Immature natural killer cell (primary cell): ENCODE measurements around the gene RHBDF1. TPM values are rescaled to one million over a fixed set of nuclear protein-coding genes. Genes with fewer than 3 reads are reported as not detected.
"Not testable (repeated sequence)": the region's sequence is repeated elsewhere in the genome, so short reads cannot be mapped to it uniquely, and the experiment has no call there.

Experiments used
- DNase-seq, 3 donors: peaks; one replicate each; pipeline ENCODE4 v3.0.0; 2022; ENCODE audit warnings: mixed read lengths in 1 of 3
- H3K27ac Mint-ChIP-seq, 6 donors: one replicate each; pipeline ENCODE4 v1.8.0; 2020; ENCODE audit warnings: mixed read lengths in 6 of 6, mild to moderate bottlenecking in 5 of 6, inconsistent platforms in 4 of 6, moderate library complexity in 3 of 6
- H3K27me3 Mint-ChIP-seq, 3 donors: one replicate each; pipeline ENCODE4 v1.8.0; 2020 to 2021; ENCODE audit warnings: low read depth in 3 of 3, mild to moderate bottlenecking in 3 of 3, mixed read lengths in 3 of 3, moderate library complexity in 3 of 3, inconsistent platforms in 1 of 3
- H3K36me3 Mint-ChIP-seq, 3 donors: one replicate each; pipeline ENCODE4 v1.8.0; 2020; ENCODE audit warnings: mixed read lengths in 3 of 3, inconsistent platforms in 2 of 3, mild to moderate bottlenecking in 2 of 3
- H3K4me1 Mint-ChIP-seq, 2 donors: one replicate each; pipeline ENCODE4 v1.8.0; 2020; ENCODE audit warnings: inconsistent platforms in 2 of 2, mild to moderate bottlenecking in 2 of 2, mixed read lengths in 2 of 2, moderate library complexity in 1 of 2
- H3K4me3 Mint-ChIP-seq, 5 donors: one replicate each; pipeline ENCODE4 v1.8.0; 2020; ENCODE audit warnings: mild to moderate bottlenecking in 5 of 5, mixed read lengths in 5 of 5, inconsistent platforms in 3 of 5, moderate library complexity in 3 of 5
- H3K9me3 Mint-ChIP-seq, 6 donors: one replicate each; pipeline ENCODE4 v1.8.0; 2020; ENCODE audit warnings: mild to moderate bottlenecking in 6 of 6, mixed read lengths in 6 of 6, inconsistent platforms in 4 of 6, moderate library complexity in 3 of 6
- polyA plus RNA-seq, 3 donors: library from polyadenylated mRNA; unstranded; fragments of 300-500 nt; fragmentation: Illumina TruSeq; gene quantifications; one replicate each; pipeline ENCODE4 v1.2.3, GENCODE V29; 2021

RHBDF1 gene
- polyA plus RNA-seq, 3 donors from 2014 or later: 0.24 TPM; not detected in 2

- peak overlapping the region in 1 of 6 donors; percentile 30 for H3K27ac Mint-ChIP-seq
- H3K36me3 Mint-ChIP-seq: peaks cover 0 to under 1% (median 0%) of the 10 kb centered on the region in 3 donors
- H3K4me3 Mint-ChIP-seq: peak overlapping the region; percentile 59 to 69 (median 63)
- H3K27me3 Mint-ChIP-seq: peaks cover 8 to 13% (median 11%) of the 10 kb centered on the region in 3 donors
- H3K4me1 Mint-ChIP-seq: peaks cover 26 to 37% of the 10 kb centered on the region in 2 donors
- H3K9me3 Mint-ChIP-seq: no peaks in the 10 kb centered on the region
- no peak for DNase-seq
These were observed 16.8 kb downstream of the RHBDF1 start for GRCh38 chr16:55571-56136.

GRCh38 chr16:54237-54581 lies 18.2 kb downstream of the RHBDF1 start:
- H3K4me1 Mint-ChIP-seq: peaks cover 28 to 45% of the 10 kb centered on the region in 2 donors
- peak overlapping the region; percentile 91 to 96 (median 94) for H3K4me3 Mint-ChIP-seq
- no peak for DNase-seq
- peaks cover 0 to 7% (median 0%) of the 10 kb centered on the region in 3 donors for H3K36me3 Mint-ChIP-seq
- peak overlapping the region in 2 of 6 donors; percentile 49 to 84 for H3K27ac Mint-ChIP-seq
- no peaks in the 10 kb centered on the region for H3K9me3 Mint-ChIP-seq
- H3K27me3 Mint-ChIP-seq: peaks cover 8 to 13% (median 11%) of the 10 kb centered on the region in 3 donors

DNA sequence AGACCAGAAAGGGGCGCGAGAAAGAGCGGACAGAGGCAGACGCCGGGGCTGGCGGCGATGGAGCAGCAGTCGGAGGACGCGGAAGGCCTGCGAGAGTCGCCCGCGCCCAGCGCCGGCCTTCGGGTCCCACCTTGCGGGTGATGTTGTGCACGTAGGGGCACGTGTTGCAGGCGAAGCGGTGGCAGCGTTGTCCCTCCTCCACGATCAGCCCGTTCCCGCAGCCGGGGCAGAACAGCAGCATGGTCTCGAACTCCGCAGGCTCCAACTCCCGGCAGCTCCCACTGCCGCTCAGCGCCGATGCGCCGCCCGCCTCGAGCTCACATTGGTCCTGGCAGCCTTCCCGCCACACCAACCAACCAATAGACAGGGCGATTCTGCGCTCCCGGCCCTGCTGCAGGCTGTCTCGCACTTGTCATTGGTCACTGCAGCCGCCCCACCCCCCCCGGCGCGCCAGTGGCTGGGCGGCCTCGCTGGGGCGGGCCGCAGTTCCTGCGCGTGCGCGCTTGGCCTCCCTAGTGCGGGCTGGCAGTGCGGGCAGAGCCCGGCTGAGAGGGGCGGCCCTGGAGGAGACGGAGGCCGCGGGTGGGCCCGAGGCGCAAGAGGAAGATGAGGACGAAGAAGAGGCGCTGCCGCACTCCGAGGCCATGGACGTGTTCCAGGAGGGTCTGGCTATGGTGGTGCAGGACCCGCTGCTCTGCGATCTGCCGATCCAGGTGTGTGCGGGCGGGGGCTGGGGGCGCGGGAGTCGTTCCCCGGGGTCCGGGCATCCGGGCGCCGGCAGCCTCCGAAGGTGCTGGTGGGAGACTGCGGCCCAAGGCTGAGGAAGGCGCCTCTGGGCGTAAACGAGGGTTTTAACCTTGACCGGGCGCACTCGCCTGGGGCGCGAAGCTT lies 18.8 kb downstream of the RHBDF1 start, which contains the start of the genes POLR3K and SNRNP25:
TSS of gene POLR3K (minus strand) at position 263 of the 891 bp plus-strand sequence. CDS start at position 241, 22 bp downstream.
TSS of gene SNRNP25 (plus strand) at position 483 of the 891 bp plus-strand sequence. CDS start at position 672, 189 bp downstream.
- peak within 1 kb of the TSS; percentile 91 to 96 (median 94) for H3K4me3 Mint-ChIP-seq
- H3K27me3 Mint-ChIP-seq: peaks cover 8 to 13% (median 11%) of the 10 kb centered on the region in 3 donors
- peak; percentile 94 to 96 (median 95) for DNase-seq
- peaks cover 28 to 45% of the 10 kb centered on the region in 2 donors for H3K4me1 Mint-ChIP-seq
- H3K9me3 Mint-ChIP-seq: no peaks in the 10 kb centered on the region
- H3K36me3 Mint-ChIP-seq: peaks cover 0 to 7% (median 0%) of the 10 kb centered on the region in 3 donors
- peak within 1 kb of the TSS; percentile 82 to 97 (median 90) for H3K27ac Mint-ChIP-seq

DNA sequence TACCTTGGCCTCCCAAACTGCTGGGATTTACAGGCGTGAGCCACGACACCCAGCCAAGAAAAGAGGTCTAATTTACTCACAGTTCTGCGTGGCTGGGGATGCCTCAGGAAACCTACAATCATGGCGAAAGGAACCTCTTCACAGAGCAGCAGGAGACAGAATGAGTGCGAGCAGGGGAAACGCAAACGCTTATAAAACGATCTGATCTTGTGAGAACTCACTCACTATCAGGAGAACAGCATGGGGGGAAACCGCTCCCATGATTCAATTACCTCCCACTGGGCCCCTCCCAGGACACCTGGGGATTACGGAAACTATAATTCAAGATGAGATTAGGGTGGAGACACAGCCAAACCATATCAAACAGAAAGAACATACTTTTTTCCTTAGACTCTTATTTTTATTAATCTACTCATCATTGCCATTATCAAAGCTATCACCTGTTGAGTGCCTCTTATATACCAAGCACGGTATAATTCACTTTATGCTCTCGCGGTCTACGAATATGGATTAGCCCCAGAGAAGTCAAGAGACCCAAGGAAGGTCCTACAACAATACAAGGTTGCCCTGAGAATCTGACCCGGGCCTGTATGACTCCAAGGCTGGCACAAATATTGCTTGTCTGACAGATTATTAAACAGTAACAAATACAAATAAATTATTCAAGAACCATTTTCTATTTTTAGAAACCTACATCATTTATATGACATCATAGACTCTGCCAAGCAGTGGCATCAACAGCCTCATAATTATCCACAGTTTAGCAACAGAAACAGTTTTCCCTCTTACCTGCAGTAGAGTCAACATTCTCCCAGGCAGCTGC lies 21.5 kb downstream of the RHBDF1 start:
- Mint-ChIP-seq H3K27ac (peak overlapping the region in 1 of 6 donors; percentile 63), H3K27me3 (peaks cover 8 to 13% (median 11%) of the 10 kb centered on the region in 3 donors), H3K9me3 (no peaks in the 10 kb centered on the region), H3K36me3 (peaks cover 3 to 18% (median 4%) of the 10 kb centered on the region in 3 donors), H3K4me3 (peak overlapping the region; percentile 41 to 94 (median 54)), H3K4me1 (peaks cover 33 to 56% of the 10 kb centered on the region in 2 donors)
- no peak for DNase-seq

- no peak overlapping the region for H3K4me3 Mint-ChIP-seq
- H3K4me1 Mint-ChIP-seq: peaks cover 30 to 45% of the 10 kb centered on the region in 2 donors
- no peak for DNase-seq
- H3K27me3 Mint-ChIP-seq: peaks cover 0 to 5% (median 4%) of the 10 kb centered on the region in 3 donors
- no peaks in the 10 kb centered on the region for H3K9me3 Mint-ChIP-seq
- H3K36me3 Mint-ChIP-seq: peaks cover 16 to 48% (median 23%) of the 10 kb centered on the region in 3 donors
- peak overlapping the region in 1 of 6 donors; percentile 14 for H3K27ac Mint-ChIP-seq
These were observed 25.2 kb downstream of the RHBDF1 start for GRCh38 chr16:47234-47633.

DNA sequence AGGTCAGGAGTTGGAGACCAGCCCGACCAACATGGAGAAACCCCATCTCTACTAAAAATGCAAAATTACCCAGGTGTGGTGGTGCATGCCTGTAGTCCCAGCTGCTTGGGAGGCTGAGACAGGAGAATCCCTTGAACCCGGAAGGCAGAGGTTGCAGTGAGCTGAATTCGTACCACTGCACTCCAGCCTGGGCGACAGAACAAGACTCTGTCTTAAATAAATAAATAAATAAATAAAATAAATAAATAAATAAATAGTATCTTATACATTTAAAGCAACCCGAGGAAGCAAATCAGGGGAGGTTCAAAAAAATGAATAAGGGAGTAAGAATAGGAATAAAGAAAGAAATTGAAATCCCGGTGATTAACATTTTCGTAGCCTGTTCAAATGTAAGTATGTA lies 25.9 kb downstream of the RHBDF1 start:
- Mint-ChIP-seq H3K4me1 (peaks cover 31 to 49% of the 10 kb centered on the region in 2 donors), H3K36me3 (peaks cover 21 to 54% (median 29%) of the 10 kb centered on the region in 3 donors)
- H3K27ac Mint-ChIP-seq, H3K27me3 Mint-ChIP-seq, H3K9me3 Mint-ChIP-seq, DNase-seq, H3K4me3 Mint-ChIP-seq: not testable (repeated sequence)

GRCh38 chr16:45454-45853 lies 27.0 kb downstream of the RHBDF1 start:
- H3K4me1 Mint-ChIP-seq: peaks cover 22 to 38% of the 10 kb centered on the region in 2 donors
- no peaks in the 10 kb centered on the region for H3K27me3 Mint-ChIP-seq
- no peak for DNase-seq
- H3K36me3 Mint-ChIP-seq: peaks cover 21 to 52% (median 29%) of the 10 kb centered on the region in 3 donors
- H3K27ac Mint-ChIP-seq: no peak overlapping the region
- H3K9me3 Mint-ChIP-seq: no peaks in the 10 kb centered on the region
- no peak overlapping the region for H3K4me3 Mint-ChIP-seq

DNA sequence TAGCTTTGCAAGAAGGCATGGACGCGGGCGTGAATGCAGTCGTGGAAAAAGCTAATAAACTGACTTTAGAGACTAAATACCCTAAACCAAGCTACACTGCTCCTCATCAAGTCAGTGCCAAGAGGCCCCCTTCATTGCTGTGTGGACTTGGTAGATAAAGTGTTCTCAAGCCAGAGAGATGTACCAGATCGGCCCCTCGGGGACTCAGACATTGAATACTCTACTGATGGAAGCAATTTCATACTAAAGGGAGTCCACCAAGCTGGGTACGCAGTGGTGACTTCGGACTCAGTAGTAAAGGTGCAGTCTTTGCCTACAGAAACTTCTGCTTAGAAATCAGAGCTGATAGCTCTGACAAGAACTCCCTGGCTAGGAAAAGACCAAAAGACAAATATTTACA lies 27.8 kb downstream of the RHBDF1 start:
- H3K4me1 Mint-ChIP-seq: peaks cover 20 to 34% of the 10 kb centered on the region in 2 donors
- H3K36me3 Mint-ChIP-seq: peaks cover 21 to 48% (median 29%) of the 10 kb centered on the region in 3 donors
- no peaks in the 10 kb centered on the region for H3K27me3 Mint-ChIP-seq
- no peak overlapping the region for H3K27ac Mint-ChIP-seq
- no peak overlapping the region for H3K4me3 Mint-ChIP-seq
- H3K9me3 Mint-ChIP-seq: no peaks in the 10 kb centered on the region
- DNase-seq: no peak

GRCh38 chr16:43294-43693 lies 29.1 kb downstream of the RHBDF1 start:
- Mint-ChIP-seq H3K27ac (peak overlapping the region in 1 of 6 donors; percentile 18), H3K4me1 (peaks cover 30 to 47% of the 10 kb centered on the region in 2 donors), H3K9me3 (no peaks in the 10 kb centered on the region), H3K4me3 (no peak overlapping the region), H3K27me3 (no peaks in the 10 kb centered on the region), H3K36me3 (peaks cover 21 to 47% (median 29%) of the 10 kb centered on the region in 3 donors)
- no peak for DNase-seq

DNA sequence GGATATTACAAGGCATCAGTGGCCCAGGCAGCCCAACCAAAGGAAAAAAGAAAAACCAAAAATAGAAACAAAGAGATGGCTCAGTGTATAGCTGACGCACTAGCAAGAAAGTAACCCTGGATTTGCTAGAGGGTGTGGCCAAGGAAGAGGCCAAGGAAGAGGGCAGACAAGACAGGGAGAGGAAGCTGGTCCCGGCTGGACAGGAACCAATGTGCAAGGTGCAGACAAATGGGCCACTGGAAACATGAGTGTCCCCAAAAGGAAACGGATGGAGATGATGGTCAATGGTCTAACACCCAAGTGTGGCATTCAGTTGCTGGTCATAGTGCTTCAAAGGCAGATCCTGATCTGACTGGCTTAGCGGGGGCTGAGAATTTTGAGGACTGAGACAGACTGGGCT lies 29.7 kb downstream of the RHBDF1 start:
- H3K27me3 Mint-ChIP-seq: no peaks in the 10 kb centered on the region
- DNase-seq: no peak
- peaks cover 29 to 46% of the 10 kb centered on the region in 2 donors for H3K4me1 Mint-ChIP-seq
- H3K9me3 Mint-ChIP-seq: no peaks in the 10 kb centered on the region
- peak overlapping the region in 1 of 6 donors; percentile 13 for H3K27ac Mint-ChIP-seq
- H3K36me3 Mint-ChIP-seq: peaks cover 21 to 44% (median 29%) of the 10 kb centered on the region in 3 donors
- H3K4me3 Mint-ChIP-seq: no peak overlapping the region

GRCh38 chr16:42069-42457 lies 30.4 kb downstream of the RHBDF1 start:
- H3K27me3 Mint-ChIP-seq: no peaks in the 10 kb centered on the region
- H3K9me3 Mint-ChIP-seq: no peaks in the 10 kb centered on the region
- peaks cover 25 to 42% of the 10 kb centered on the region in 2 donors for H3K4me1 Mint-ChIP-seq
- no peak overlapping the region for H3K4me3 Mint-ChIP-seq
- peaks cover 17 to 40% (median 29%) of the 10 kb centered on the region in 3 donors for H3K36me3 Mint-ChIP-seq
- no peak for DNase-seq
- H3K27ac Mint-ChIP-seq: no peak overlapping the region

- Mint-ChIP-seq H3K4me1 (peaks cover 25 to 41% of the 10 kb centered on the region in 2 donors), H3K27me3 (no peaks in the 10 kb centered on the region), H3K9me3 (no peaks in the 10 kb centered on the region), H3K27ac (no peak overlapping the region), H3K4me3 (no peak overlapping the region), H3K36me3 (peaks cover 16 to 39% (median 29%) of the 10 kb centered on the region in 3 donors)
- DNase-seq: no peak
These were observed 30.9 kb downstream of the RHBDF1 start for GRCh38 chr16:41439-42068.
